GM19238 (cell line): ENCODE measurements around the gene SSH2.
"Not testable (repeated sequence)": the region's sequence is repeated elsewhere in the genome, so short reads cannot be mapped to it uniquely, and the experiment has no call there.

Experiments used
- DNase-seq: peaks from one replicate; pipeline ENCODE4 v3.0.0; 2011; ENCODE audit warnings: low spot score; ENCODE audit not compliant: insufficient read length

SSH2 gene, protein sequence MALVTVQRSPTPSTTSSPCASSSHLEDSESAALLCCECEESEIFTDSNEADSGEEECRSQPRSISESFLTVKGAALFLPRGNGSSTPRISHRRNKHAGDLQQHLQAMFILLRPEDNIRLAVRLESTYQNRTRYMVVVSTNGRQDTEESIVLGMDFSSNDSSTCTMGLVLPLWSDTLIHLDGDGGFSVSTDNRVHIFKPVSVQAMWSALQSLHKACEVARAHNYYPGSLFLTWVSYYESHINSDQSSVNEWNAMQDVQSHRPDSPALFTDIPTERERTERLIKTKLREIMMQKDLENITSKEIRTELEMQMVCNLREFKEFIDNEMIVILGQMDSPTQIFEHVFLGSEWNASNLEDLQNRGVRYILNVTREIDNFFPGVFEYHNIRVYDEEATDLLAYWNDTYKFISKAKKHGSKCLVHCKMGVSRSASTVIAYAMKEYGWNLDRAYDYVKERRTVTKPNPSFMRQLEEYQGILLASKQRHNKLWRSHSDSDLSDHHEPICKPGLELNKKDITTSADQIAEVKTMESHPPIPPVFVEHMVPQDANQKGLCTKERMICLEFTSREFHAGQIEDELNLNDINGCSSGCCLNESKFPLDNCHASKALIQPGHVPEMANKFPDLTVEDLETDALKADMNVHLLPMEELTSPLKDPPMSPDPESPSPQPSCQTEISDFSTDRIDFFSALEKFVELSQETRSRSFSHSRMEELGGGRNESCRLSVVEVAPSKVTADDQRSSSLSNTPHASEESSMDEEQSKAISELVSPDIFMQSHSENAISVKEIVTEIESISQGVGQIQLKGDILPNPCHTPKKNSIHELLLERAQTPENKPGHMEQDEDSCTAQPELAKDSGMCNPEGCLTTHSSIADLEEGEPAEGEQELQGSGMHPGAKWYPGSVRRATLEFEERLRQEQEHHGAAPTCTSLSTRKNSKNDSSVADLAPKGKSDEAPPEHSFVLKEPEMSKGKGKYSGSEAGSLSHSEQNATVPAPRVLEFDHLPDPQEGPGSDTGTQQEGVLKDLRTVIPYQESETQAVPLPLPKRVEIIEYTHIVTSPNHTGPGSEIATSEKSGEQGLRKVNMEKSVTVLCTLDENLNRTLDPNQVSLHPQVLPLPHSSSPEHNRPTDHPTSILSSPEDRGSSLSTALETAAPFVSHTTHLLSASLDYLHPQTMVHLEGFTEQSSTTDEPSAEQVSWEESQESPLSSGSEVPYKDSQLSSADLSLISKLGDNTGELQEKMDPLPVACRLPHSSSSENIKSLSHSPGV (N-terminal part only)

DNA sequence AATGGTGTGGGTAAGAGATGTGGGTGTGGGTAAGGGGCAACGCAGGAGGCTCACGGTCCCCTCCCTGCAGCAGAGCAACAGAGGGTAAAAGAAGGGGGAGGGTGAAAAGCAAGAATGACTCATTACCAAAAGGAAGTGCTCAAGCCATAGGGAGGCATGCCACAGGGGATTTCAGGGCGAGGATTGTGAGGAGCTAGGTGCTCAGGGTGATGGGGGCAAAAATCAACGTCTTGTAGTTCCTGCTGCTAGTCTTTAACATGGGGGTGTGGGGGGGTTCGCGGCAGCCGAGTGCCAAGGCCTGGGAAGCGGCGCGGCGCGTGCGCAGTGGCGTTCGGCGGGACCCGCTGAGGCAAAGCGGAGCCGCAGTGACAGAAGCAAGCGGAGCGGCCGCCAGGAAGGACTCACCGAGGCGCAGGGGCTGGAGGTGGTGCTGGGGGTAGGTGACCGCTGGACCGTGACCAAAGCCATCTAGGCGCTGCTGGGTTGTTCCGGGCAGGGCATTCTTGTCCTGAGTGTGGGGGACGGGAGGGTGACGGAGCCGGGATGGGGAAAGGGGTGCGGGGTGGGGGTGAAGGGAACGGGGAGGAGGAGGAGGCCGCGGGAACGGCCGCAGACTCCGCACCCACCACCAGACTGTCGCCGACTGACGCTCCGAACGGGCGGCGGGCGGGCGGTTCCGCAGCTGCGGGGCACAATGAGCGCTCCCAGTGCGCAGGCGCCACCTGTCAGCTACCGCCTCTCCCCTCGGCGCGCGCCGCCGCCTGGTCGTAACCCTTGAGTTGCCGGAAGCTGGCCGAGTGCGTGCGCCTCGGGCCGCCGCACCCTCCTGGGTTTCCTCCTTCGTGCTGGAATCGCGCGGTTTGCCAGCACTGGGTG lies at the start of gene SSH2:
SSH2 (minus strand) TSS at position 696 of the 876 bp plus-strand sequence; CDS start at position 468, 228 bp downstream.
- DNase-seq: peak; percentile 51

- no peak for DNase-seq
These were observed 47.8 kb upstream of the SSH2 start for GRCh38 chr17:29977836-29978235.

GRCh38 chr17:29973005-29973404 lies 43.0 kb upstream of the SSH2 start:
- no peak for DNase-seq

GRCh38 chr17:29972277-29972676 lies 42.2 kb upstream of the SSH2 start:
- no peak for DNase-seq

DNA sequence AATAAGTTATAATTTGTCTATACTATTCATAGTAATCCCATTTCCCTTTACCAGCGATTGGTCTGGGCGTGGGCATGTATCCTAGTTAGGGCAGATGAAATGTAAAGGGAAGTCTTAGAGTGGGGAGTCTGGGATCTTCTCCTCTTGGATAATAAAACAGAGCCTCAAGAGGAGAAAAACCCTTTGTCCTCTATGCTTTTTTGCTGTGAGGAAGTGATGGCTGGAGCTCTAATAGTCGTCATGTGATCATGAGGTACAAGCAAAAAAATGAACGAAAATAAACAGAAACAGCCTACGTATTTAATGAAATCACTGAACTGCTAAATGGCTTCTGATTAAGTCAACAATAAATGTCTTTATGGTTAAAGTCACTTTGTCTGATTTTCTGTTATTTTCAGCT lies 38.2 kb upstream of the SSH2 start:
- no peak for DNase-seq

- DNase-seq: no peak
These were observed 32.6 kb upstream of the SSH2 start for GRCh38 chr17:29962656-29963055.

DNA sequence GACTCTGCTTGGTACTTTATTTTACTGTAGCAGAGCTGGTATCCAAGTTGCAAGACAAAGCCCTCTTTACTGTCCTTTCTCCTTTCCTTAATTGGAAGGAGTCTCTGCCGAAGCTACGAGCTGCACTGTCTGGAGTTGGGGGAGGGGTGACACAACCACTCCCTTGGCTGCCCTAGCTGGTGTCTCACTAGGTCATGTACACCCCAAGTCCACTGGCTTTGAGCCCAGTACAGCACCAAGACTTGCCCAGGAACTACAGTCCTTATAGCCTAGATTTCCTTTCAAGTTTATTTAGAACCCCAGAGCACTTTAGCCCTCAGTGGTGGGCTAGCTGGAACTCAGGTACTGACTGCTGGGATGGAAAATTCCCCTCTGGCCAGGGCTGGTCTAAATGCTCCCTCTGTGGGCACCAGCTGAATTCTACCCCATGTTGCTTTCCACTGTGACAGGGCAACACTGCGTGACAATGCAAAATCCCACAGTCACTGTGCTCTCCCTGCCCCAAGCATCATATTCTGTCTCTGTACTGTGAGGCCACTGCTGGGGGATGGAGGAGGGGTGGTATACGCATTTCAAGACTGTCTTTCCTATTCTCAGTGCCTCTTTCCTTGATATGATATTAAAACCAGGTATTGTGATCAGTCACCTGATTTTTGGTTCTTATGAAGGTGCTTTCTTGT lies 29.8 kb upstream of the SSH2 start:
- DNase-seq: no peak

- DNase-seq: no peak
These were observed 29.1 kb upstream of the SSH2 start for GRCh38 chr17:29958947-29959657.

DNA sequence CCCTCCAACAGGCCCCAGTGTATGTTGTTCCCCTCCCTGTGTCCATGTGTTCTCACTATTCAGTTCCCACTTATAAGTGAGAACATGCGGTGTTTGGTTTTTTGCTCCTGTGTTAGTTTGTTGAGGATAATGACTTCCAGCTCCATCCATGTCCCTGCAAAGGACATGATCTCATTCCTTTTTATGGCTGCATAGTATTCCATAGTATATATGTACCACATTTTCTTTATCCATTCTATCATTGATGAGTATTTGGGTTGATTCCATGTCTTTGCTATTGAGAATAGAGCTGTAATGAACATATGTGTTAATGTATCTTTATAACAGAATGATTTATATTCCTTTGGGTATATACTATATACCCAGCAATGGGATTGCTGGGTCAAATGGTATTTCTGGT lies 27.5 kb upstream of the SSH2 start:
- DNase-seq: not testable (repeated sequence)

DNA sequence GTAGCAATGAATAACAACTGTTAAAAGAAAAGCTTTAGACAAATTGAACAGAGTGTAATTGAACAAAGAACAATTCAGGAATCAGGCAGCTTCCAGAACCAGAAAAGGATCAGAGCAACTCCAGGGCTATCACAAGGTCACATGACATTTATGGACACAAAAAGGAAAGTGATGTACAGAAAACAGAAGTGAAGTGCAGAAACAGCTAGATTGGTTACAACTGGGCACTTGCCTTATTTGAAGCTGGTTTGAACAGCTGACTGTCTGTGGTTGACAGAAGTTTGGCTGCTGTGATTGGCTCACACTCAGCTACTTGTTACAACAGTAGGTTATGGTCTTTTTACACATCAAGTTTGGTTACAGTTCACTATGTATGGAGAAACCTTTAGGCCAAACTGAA lies 26.2 kb upstream of the SSH2 start:
- no peak for DNase-seq

- DNase-seq: no peak
These were observed 24.4 kb upstream of the SSH2 start for GRCh38 chr17:29954405-29954804.

DNA sequence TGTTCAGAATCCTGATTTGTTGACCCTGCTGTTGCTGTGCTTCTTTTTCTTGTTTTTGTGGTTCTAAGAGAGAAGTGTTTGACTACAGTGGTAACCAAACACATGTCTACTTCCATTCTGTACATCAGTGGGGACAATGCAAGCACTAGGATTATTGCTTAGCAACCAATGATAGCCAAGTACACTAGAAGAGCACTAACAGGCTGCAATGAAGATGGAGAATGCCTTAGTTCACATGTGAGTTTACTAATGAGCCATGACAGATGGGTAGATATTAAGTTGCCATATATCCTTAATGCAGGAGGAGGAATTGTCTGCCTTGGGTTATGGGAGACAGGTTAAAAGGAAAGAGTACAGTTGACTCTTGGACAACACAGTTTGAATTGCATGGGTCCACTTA lies 19.7 kb upstream of the SSH2 start:
- no peak for DNase-seq

DNA sequence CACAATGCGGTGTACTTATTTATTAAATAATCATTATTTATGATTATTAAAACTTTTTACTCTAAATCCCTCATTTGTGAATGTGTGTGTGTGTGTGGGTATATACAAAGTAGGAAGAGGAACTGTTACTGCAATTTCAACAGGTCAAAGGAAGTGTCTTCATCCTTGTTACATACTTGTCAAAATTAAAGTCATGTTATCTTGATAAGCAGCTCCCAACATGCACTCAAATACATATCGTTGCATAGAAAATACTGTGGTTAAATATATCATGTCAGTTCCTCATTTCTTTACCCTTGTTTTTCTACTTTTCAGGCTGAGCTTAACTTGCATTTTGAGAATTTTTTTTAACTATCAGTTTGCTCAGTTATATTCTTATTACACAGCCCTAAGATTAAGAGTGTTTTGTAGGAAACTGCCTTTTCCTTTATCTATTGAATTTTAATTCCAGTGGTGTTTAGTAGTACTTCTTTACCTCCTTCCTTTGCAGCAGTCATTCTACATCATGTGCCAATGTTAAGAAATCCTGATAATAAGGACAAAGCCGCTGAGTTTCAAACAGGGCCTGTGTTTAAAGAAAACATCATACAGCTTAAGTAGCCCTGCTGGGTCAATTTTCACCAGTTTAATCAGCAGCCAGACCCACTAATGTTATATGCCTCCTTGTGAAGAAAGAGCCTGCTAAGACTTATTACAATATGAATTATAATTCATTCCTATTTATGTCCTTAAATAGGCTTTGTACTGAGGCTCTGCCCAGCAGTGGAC lies 18.6 kb upstream of the SSH2 start:
- DNase-seq: no peak

GRCh38 chr17:29945281-29945680 lies 15.3 kb upstream of the SSH2 start:
- no peak for DNase-seq

DNA sequence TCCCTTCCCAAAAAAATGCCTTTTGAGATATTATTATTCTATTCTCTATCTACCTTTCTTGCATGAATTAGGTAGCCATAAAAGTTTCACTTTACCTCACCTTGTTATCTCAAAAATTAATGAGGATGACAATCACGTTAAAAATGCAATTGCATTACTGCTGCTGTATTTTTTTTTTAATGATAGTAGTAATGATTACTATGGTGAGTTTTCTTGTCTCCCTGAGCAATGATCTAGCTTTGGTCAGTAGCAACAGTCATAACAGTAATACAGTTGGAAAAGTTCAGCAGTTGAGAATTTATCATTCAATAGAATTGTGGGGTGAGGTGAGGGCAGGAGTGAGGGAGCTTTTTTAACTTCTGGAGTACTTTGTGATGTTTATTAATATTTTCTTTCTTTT lies 11.3 kb upstream of the SSH2 start, which contains the start of gene EFCAB5:
EFCAB5 (plus strand) TSS at position 301 of the 400 bp plus-strand sequence. CDS start 163 bp downstream, outside the sequence.
- DNase-seq: no peak

- DNase-seq: no peak
These were observed 6.7 kb upstream of the SSH2 start for GRCh38 chr17:29936724-29937123.

GRCh38 chr17:29935909-29936308 lies 5.9 kb upstream of the SSH2 start:
- DNase-seq: not testable (repeated sequence)

DNA sequence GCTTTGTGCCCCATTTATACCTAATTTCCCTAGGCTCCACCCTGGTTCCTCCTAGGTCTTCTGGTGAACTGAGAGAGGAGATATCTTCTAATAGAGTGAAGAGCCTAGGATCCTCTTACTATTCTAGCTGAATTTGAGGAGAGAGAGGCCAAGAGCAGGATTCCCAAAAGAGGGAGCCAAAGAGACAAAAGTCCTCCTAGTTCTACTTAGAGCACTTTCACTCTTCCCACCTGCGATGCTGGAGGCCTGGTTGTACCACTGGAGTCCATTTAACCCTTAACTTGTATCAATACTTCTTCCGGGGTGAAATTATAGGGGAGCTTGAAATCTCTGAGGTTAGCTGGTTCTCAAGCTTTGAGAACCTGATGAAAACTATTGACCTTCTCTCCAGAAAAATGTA lies 3.4 kb upstream of the SSH2 start:
- no peak for DNase-seq
